CD14-positive monocyte (primary cell): Measurements from ENCODE around the gene COL21A1. TPM values are rescaled to one million over a fixed set of nuclear protein-coding genes. Genes with fewer than 3 reads are reported as not detected.

Experiments
- DNase-seq, 3 donors: peaks; one replicate each; pipeline ENCODE4 v3.0.0-alpha.2; 2011 to 2022
- H2AFZ ChIP-seq: 2 replicates; pipeline ENCODE4 v1.6.0; 2012; ENCODE audit warnings: mild to moderate bottlenecking, low read depth, low read length, inconsistent platforms; ENCODE audit not compliant: insufficient read depth, poor library complexity, severe bottlenecking
- H3K27ac ChIP-seq, 2 donors: 1 replicate in 1 of 2; 2 replicates in 1 of 2; pipeline ENCODE4 v1.5.1; 2012 to 2013; ENCODE audit warnings: low read length in 2 of 2, control low read depth in 1 of 2, inconsistent platforms in 1 of 2, low read depth in 1 of 2, mild to moderate bottlenecking in 1 of 2
- H3K27me3 ChIP-seq, 2 donors: one replicate each; pipeline versions ENCODE4 v1.6.0 to v1.6.1; 2011 to 2013; ENCODE audit warnings: low read length in 2 of 2; ENCODE audit not compliant: control insufficient read depth in 2 of 2, insufficient read depth in 2 of 2
- H3K36me3 ChIP-seq, 2 donors: replicated peaks in 1 of 2; 1 replicate in 1 of 2; 2 replicates in 1 of 2; pipeline versions ENCODE4 v1.5.1 to v1.6.1; 2012 to 2013; ENCODE audit warnings: low read length in 2 of 2, control low read depth in 1 of 2, inconsistent platforms in 1 of 2, mild to moderate bottlenecking in 1 of 2; ENCODE audit not compliant: insufficient read depth in 2 of 2, control insufficient read depth in 1 of 2
- H3K4me1 ChIP-seq, 2 donors: 1 replicate in 1 of 2; 2 replicates in 1 of 2; pipeline versions ENCODE4 v1.5.1 to v1.6.1; 2012 to 2013; ENCODE audit warnings: low read length in 2 of 2, control low read depth in 1 of 2, inconsistent platforms in 1 of 2, mild to moderate bottlenecking in 1 of 2, moderate library complexity in 1 of 2; ENCODE audit not compliant: insufficient read depth in 2 of 2, control insufficient read depth in 1 of 2
- H3K4me2 ChIP-seq: replicated peaks from 2 replicates; pipeline ENCODE3; 2012; ENCODE audit warnings: low read length, moderate library complexity, mild to moderate bottlenecking; ENCODE audit not compliant: poor library complexity, severe bottlenecking; ENCODE audit errors: extremely low read depth
- H3K4me3 ChIP-seq, 3 experiments: fragments of 200-600 bp in 1 of 3; sonication (generic) in 1 of 3; replicated peaks in 1 of 3; 1 replicate in 2 of 3; 2 replicates in 1 of 3; pipeline ENCODE4 v1.5.1; 2011 to 2013; ENCODE audit warnings: low read length in 3 of 3, mild to moderate bottlenecking in 3 of 3, control low read depth in 2 of 3, low read depth in 2 of 3, inconsistent platforms in 1 of 3, moderate library complexity in 1 of 3
- H3K79me2 ChIP-seq: 2 replicates; pipeline ENCODE4 v1.6.0; 2012; ENCODE audit warnings: mild to moderate bottlenecking, control low read depth, inconsistent platforms, low read length, moderate library complexity; ENCODE audit not compliant: insufficient read depth
- H3K9ac ChIP-seq: 2 replicates; pipeline ENCODE4 v1.6.0; 2017; ENCODE audit warnings: low read length, mild to moderate bottlenecking; ENCODE audit not compliant: insufficient read depth, poor library complexity, severe bottlenecking
- H3K9me3 ChIP-seq, 2 donors: replicated peaks in 1 of 2; 1 replicate in 1 of 2; 2 replicates in 1 of 2; pipeline versions ENCODE4 v1.5.1 to v1.6.1; 2012 to 2013; ENCODE audit warnings: low read length in 2 of 2, control low read depth in 1 of 2; ENCODE audit not compliant: control insufficient read depth in 1 of 2, insufficient read depth in 1 of 2
- H4K20me1 ChIP-seq: 2 replicates; pipeline ENCODE4 v1.6.0; 2012; ENCODE audit warnings: mild to moderate bottlenecking, low read length, control low read depth, moderate library complexity; ENCODE audit not compliant: insufficient read depth
- H3K27ac Mint-ChIP-seq, 7 donors: one replicate each; pipeline ENCODE4 v1.8.0; 2020; ENCODE audit warnings: mild to moderate bottlenecking in 7 of 7, mixed read lengths in 7 of 7, moderate library complexity in 6 of 7, inconsistent platforms in 2 of 7
- H3K27me3 Mint-ChIP-seq, 3 donors: one replicate each; pipeline ENCODE4 v1.8.0; 2021 to 2022; ENCODE audit warnings: low read depth in 3 of 3, mild to moderate bottlenecking in 3 of 3, mixed read lengths in 3 of 3, moderate library complexity in 3 of 3, inconsistent platforms in 1 of 3
- H3K36me3 Mint-ChIP-seq, 2 donors: one replicate each; pipeline ENCODE4 v1.8.0; 2020; ENCODE audit warnings: mixed read lengths in 2 of 2, inconsistent platforms in 1 of 2, mild to moderate bottlenecking in 1 of 2
- H3K4me1 Mint-ChIP-seq: one replicate; pipeline ENCODE4 v1.8.0; 2020; ENCODE audit warnings: mild to moderate bottlenecking, mixed read lengths
- H3K4me3 Mint-ChIP-seq, 2 donors: one replicate each; pipeline ENCODE4 v1.8.0; 2020; ENCODE audit warnings: mild to moderate bottlenecking in 2 of 2, mixed read lengths in 2 of 2, moderate library complexity in 1 of 2
- H3K9me3 Mint-ChIP-seq, 7 donors: one replicate each; pipeline ENCODE4 v1.8.0; 2020 to 2022; ENCODE audit warnings: mixed read lengths in 7 of 7, mild to moderate bottlenecking in 6 of 7, moderate library complexity in 6 of 7, inconsistent platforms in 2 of 7
- CTCF ChIP-seq: fragments of 200-600 bp; IDR thresholded peaks from one replicate; pipeline ENCODE4 v1.8.0; 2022; ENCODE audit warnings: antibody characterized with exemption, mild to moderate bottlenecking
- WGBS: methylation state at CpG from one replicate; pipeline ENCODE4 v1.1.5; 2013; ENCODE audit warnings: missing lambda C conversion rate; ENCODE audit not compliant: insufficient coverage; 5-methylcytosine and 5-hydroxymethylcytosine counted together
- intact Hi-C, 2 donors: fragments of 100-400 bp; cut with micrococcal nuclease; formaldehyde crosslinking; loops; one replicate each; pipeline versions ENCODE4 v1.15.0 to v1.15.1; 2023
- polyA minus RNA-seq: library from RNA; depleted of rRNA, polyadenylated mRNA; stranded (reverse); fragments of >200 nt; gene quantifications from 2 replicates; pipeline ENCODE4 v1.2.3, GENCODE V29; 2012
- polyA plus RNA-seq, 3 donors: library from polyadenylated mRNA; depleted of rRNA in 1 of 3; unstranded in 2 of 3; stranded (reverse) in 1 of 3; fragments of 300-500 nt in 2 of 3; fragments of >200 nt in 1 of 3; fragmentation: Illumina TruSeq in 2 of 3; gene quantifications; 1 replicate in 2 of 3; 2 replicates in 1 of 3; pipeline ENCODE4 v1.2.3, GENCODE V29; 2012 to 2021
- total RNA-seq, 12 experiments: library from RNA in 1 of 12; stranded (reverse) in 1 of 12; fragments of 120-200 nt in 1 of 12; gene quantifications; one replicate each; pipeline ENCODE4 v1.2.4 and lab custom pipeline; 2013 to 2026; ENCODE audit warnings: mixed read lengths in 6 of 12, inconsistent platforms in 1 of 12

Gene COL21A1
- total RNA-seq (2013) = 0.15 TPM
- polyA plus RNA-seq = under 1 TPM in 1 of 3 donors, not detected in 2; 0.03 TPM
- not detected in 2 replicates for polyA minus RNA-seq
- total RNA-seq (lab: John Stamatoyannopoulos, UW) = 0 to 3.6 (median 0.13) reads per million in 11 experiments

DNA sequence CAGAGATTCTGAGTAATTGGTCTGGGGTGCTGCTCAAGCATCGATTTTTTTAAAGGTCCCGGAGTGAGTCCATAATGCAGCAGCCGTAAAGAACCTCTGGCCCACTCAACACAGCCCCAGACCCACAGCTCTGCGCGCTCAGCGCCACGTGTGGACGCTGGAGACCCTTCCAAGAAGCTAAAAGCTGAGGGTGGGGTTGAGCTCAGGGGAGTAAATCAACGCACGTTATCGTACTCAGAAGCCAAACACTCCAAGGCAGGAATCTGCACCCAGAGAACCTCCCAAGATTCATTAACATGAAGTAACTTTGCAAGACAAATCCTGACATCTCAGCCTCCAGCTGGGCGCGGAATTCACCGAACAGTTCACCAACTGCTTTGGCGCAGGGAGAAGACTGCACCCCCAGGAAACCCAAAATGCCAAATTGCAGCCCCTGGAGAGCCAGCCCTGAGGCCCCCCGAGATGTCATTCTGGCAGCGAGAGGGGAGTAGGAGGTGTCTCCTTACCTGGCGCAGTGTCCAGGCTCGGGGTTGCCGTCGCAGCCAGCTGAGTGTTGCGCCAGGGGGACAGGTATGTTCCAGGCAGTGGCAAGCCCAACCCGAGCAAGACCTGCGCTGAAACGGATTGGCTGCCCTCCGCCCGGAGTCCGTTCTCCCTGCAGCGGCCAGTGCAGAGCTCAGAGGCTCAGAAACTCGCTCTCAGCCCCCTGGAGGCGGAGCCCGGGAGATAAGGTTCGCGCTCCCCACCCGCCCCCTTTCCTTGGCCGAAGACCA, at the start of gene COL21A1:
COL21A1 (minus strand) TSS at position 700 of the 773 bp plus-strand sequence. CDS start 64,962 bp downstream, outside the sequence.
- H3K4me1 Mint-ChIP-seq = peaks cover 30% of the 10 kb centered on the region
- Histone ChIP-seq H3K27me3 (peaks cover 31 to 32% of the 10 kb centered on the region in 2 donors), H3K4me2 (peak within 1 kb of the TSS; percentile 56), H3K4me1 (peaks cover 33 to 35% of the 10 kb centered on the region in 2 donors), H3K9me3 (peaks cover 0 to 3% of the 10 kb centered on the region in 2 donors), H3K79me2 (no peaks in the 10 kb centered on the region), H3K4me3 (peak within 1 kb of the TSS in 1 of 3 experiments; percentile 49), H3K9ac (no peak within 1 kb of the TSS), H3K27ac (no peak within 1 kb of the TSS), H2AFZ (peak within 1 kb of the TSS; percentile 62), H3K36me3 (no peaks in the 10 kb centered on the region), H4K20me1 (no peaks in the 10 kb centered on the region)
- peak in 1 of 3 donors; percentile 3 for DNase-seq
- peaks cover 0 to 8% (median 3%) of the 10 kb centered on the region in 7 donors for H3K9me3 Mint-ChIP-seq
- TF ChIP-seq CTCF = peak; percentile 7
- H3K27me3 Mint-ChIP-seq = peaks cover 27 to 39% (median 29%) of the 10 kb centered on the region in 3 donors
- WGBS = 7% methylated on average over 21 of the region's 36 CpGs
- intact Hi-C loops = no loop called here
- peak within 1 kb of the TSS in 2 of 7 donors; percentile 5 to 38 for H3K27ac Mint-ChIP-seq
- H3K4me3 Mint-ChIP-seq = peak within 1 kb of the TSS; percentile 20 to 81
- peaks cover 0 to 3% of the 10 kb centered on the region in 2 donors for H3K36me3 Mint-ChIP-seq

DNA sequence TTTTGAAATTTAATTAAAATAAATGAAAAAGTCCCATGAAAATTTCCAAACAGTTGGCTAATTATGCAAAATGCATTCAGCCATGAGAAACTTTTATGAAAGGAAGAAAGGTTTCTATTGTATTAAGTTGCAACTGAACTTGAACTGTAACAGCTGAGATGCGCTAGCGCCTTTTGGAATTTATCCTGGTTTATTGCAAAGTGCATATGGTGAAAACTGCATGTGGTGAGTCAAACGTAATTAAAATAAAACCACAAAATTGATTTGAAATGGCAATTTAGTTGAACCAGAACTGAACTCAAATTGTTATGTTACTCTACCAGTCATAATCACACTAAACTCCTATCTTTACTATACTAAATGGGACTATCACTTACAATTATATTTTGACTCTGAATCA, 46.4 kb upstream of the COL21A1 start:
- Mint-ChIP-seq H3K27ac (no peak overlapping the region), H3K9me3 (no peaks in the 10 kb centered on the region), H3K36me3 (no peaks in the 10 kb centered on the region), H3K4me1 (peaks cover 5% of the 10 kb centered on the region), H3K27me3 (peaks cover 2 to 5% (median 5%) of the 10 kb centered on the region in 3 donors), H3K4me3 (no peak overlapping the region)
- no peaks in the 10 kb centered on the region for H3K36me3 ChIP-seq
- WGBS = no CpG with 5 or more reads among the region's 3 CpGs
- H4K20me1 ChIP-seq = no peaks in the 10 kb centered on the region
- no peaks in the 10 kb centered on the region for H3K27me3 ChIP-seq
- H3K4me2 ChIP-seq = no peak overlapping the region
- H3K9ac ChIP-seq = no peak overlapping the region
- no peaks in the 10 kb centered on the region for H3K79me2 ChIP-seq
- intact Hi-C loops = loop anchor here in 1 of 2 donors (5.0 kb wide), 1 partner anchor 311 kb away; no protein-coding TSS in a partner anchor
- no peak for DNase-seq
- H3K9me3 ChIP-seq = no peaks in the 10 kb centered on the region
- H3K4me1 ChIP-seq = no peaks in the 10 kb centered on the region
- H2AFZ ChIP-seq = no peak overlapping the region
- H3K27ac ChIP-seq = no peak overlapping the region
- no peak for TF ChIP-seq CTCF
- H3K4me3 ChIP-seq = no peak overlapping the region
